ENCODE measurements around the gene CHCHD2.
"Not testable (repeated sequence)": the region's sequence is repeated elsewhere in the genome, so short reads cannot be mapped to it uniquely, and the experiment has no call there.

The CHCHD2 gene, protein sequence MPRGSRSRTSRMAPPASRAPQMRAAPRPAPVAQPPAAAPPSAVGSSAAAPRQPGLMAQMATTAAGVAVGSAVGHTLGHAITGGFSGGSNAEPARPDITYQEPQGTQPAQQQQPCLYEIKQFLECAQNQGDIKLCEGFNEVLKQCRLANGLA

DNA sequence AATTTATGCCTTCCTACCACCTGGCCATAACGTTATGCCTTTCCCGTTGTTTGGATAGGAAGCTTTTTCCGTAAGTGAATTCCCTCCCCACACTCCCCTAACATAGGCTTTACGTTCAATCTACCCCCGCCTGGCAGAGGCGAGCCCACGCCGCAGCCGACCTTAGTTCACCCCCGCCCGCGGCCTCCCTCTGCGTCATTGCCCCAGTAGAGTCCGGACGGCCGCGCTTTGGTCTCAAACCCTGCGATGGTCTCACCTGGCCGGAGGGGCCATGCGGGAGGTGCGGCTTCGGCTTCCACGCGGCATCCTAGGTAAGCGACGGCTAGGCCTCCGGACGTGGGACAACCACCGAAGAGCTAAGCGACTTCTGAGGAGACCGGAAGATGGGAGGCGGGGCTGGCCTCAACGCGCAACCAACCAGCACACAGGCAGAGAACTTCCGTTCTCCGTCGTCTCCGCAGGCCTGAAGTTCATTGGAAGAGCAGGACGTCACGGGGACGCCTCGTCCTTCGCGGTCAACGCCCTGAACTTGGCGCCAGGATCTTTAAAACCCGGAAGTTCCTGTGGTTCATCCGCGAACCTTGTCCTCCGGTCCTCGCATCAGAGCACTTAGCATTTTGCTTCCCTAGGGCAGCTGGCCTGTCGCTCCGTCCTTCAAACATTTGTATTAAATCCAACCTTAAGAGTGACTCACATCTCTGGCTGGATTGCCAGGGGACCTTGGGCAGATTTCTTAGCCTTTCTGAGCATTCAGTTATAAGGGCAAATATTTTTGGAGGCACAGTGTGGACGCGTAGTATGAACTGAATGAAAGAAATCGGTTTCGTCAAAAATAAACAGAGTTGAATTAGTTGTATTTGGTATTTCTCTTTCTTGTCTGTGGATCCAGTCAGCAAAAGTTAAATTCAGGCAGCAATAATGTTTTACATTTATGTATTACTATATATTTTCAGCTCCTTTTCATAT is at the start of gene CHCHD2:
TSS of gene CHCHD2 (minus strand) at position 369 of the 966 bp plus-strand sequence. CDS start at position 306, 63 bp downstream.
- DNase-seq: peak; percentile 97

DNA sequence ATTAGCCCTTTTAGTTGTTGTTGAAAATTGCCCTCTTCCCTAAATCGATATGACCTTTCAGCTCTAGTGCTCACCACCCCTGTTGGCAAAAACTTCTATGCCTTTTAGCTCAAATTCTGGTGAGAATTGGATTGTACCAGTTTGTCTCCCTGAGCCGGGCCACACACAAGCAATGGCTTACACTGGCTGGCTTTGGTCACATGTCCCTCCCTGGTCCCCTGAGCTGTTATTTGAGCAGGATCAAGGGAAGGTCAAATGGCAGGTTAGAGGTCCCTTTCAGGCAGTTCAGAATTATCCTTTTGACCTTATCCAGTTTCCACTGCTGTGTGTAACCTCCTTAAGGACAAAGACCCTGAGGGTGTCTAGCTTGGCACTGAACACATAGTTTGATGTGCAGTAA is 24.8 kb upstream of the CHCHD2 start:
- not testable (repeated sequence) for DNase-seq

DNA sequence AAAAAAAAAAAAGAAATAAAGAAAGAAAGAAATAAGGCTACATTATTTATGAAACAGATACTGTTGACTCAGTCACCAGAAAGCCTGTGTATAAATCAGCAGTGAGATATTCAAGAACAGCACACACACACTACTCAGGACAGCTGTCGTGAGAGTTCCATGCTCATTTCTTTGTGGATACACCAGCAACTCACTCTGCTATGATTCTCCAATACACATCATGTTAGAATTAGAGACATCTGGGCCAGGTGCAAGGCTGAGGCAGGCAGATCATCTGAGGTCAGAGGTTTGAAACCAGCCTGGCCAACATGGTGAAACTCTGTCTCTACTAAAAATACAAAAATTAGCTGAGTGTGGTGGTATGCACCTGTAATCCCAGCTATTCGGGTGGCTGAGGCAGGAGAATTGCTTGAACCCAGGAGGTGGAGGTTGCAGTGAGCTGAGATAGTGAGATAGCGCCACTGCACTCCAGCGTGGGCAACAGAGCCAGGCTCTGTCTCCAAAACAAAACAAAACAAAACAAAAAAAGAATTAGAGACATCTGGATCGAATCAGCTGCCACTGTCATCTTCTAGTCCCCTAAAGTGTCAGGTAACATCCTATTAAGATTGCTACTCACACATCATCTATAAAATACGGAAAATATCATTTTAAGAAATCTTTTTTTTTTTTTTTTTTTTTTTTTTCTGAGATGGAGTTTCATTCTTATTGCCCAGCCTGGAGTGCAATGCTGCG is 21.1 kb upstream of the CHCHD2 start:
- DNase-seq: no peak

DNA sequence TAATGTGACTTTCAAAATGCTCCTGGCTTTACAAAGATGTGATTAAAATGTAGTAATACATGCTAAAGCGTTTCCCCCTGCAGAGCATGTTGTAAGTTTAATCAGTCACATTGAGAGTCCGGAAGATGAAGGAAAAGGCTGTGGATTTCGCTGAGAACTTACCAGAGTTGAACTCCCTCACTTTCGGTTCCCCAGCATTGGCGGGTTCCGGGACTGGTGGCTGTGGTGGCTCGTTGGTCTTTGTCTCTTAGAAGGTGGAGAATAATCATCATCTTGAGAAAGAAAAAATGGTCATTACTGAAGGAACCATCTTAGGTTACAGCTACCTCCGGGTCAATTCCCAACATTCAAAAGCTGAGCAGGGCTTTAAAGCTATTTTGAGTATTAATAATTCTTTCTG is 19.6 kb upstream of the CHCHD2 start:
- no peak for DNase-seq

DNA sequence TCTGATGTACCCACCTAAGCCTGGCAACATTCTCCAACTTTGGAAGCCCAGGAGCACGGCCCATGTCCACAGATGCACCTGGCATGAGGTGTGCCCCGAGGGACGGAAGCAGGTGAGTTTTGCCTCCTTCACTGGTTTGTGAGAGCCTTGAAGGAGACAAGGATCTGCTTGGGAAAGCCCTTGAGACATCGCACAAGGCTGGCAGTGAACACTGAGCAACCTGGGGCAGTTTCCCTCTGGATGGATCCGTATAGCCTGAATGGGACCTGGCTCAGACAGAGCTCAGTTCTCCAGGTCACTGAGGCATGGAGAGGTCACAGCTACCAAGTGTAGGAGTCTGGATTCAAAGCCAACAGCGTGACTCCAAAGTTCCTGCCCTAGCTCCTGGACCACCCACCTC is 18.7 kb upstream of the CHCHD2 start:
- DNase-seq: no peak

DNA sequence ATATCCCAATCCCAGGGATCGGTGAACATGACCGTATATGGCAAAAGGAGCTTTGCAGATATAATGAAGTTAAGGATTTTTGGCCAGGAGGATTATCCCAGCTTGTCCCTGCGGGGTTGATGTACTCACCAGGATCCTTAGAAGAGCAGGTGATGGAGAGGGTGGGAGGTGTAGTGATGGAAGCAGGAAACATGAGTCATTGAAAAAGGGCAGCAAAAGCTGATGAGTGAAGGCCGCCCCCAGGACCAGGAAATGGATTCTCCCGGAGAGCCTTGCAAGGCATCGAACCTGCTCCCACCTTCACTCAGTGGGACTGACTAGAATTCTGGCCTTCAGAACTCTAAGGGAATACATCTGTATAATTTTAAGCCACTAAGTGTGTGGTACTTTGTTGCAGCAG is 15.2 kb upstream of the CHCHD2 start:
- DNase-seq: peak; percentile 25

DNA sequence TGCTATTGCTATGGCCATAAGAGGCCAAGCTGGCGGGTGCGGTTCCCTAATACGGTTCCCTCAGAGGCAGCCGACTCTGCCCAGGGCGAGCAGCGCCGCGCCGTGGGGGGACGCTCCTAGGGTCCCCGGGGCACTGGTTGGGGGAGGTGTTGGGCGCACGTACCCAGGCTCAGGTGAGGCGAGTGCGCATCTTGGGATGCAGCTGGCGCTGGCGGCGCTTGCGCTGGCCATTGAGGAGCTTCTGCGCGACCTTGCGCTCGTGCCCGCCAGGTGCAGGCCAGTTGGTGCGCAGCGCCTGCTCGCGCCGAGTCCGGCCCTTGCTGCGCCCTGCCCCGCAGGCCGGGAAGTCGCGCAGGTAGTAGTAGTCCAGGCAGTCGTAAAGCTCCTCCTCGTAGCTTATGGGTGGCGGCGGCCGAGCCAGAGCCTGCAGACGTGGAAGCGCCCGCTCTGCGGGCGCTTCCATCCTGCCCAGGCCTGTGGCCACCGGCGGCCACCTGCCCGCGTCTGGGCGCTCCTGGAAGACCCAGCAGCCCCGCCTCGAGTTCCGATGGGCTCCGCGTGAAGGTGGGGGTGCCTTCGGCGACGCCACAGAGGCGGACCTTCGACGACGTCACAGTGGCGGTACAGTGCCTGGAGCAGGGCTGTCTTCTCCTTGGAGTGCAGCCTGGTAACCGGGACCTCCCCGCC is 9.7 kb upstream of the CHCHD2 start, which contains the start of gene NUPR2:
TSS of gene NUPR2 (minus strand) at position 566 of the 687 bp plus-strand sequence. CDS start at position 463, 103 bp downstream.
- peak; percentile 57 for DNase-seq

DNA sequence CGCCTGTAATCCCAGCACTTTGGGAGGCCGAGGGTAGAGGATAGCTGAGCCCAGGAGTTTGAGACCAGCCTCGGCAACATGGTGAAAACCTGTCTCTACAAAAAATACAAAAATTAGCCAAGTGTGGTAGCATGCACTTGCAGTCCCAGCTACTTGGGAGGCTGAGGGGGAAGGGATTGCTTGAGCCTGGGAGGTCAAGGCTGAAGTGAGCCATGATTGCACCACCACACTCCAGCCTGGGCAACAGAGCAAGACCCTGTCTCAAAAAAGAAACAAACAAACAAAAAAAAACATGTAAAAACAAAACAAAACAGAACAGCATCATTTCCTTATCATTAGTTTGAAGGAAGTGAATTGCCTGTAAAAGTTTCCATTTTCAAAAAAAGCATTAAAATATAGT is 6.0 kb upstream of the CHCHD2 start:
- DNase-seq: not testable (repeated sequence)

DNA sequence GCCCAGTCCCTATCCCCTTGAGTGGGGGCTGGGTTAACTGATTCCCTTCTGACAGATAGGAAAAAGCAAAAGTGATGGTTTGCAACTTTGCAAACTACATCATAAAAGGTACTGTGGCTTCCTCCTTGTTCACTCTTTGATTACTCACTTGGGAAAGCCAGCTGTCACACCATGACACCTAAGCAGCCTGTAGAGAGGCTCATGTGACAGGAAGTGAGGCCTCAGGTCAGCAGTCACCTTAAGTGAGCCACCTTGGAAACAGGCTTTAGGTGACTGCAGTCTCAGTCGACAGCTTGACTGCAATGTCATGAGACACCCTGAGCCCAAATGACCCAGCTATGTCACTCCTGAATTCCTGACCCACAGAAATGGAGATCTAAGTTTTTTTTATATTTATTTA is 4.3 kb upstream of the CHCHD2 start:
- DNase-seq: no peak

DNA sequence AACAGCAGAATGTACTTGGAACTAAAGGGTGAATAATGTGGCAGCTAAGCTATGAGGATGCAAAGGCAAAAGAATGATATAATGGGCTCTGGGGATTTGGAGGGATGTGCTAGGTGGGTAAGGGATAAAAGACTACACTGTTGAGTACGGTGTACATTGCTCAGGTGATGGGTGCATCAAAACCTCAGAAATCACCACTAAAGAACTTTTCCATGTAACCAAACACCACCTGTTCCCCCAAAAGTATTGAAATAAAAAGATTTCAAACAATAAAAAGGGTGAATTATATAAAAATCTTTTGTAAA is 1.6 kb upstream of the CHCHD2 start:
- no peak for DNase-seq

DNA sequence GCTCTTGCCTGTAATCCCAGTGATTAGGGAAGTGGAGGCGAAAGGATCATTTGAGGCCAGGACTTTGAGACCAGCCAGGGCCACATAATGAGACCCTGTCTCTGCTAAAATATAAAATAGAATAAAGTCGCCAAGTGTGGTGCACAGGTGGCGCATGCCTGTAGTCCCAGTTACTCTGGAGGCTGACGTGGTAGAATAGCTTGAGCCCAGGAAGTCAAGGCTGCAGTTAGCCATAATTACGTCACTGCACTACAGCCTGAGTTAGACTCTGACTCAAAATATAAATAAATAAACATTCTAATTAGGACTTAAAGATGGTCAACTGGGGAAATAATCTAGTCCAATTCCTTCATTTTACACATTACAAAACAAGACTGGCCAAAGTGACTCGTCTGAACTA is 768 bp downstream of the CHCHD2 start:
- DNase-seq: peak; percentile 69

DNA sequence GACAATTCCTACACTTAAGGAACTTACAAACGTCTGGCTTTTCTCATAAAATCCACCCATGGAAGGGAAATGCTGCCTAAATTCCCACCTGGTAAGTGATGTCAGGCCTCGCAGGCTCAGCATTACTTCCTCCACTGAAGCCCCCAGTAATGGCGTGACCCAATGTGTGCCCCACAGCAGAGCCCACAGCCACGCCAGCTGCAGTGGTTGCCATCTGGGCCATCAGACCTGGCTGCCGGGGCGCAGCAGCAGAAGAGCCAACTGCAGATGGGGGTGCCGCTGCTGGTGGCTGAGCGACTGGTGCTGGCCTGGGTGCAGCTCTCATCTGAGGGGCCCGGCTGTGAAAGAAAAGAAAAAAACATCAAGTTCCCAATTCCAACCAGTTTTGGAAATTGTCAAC is 2.1 kb downstream of the CHCHD2 start:
- DNase-seq: not testable (repeated sequence)

DNA sequence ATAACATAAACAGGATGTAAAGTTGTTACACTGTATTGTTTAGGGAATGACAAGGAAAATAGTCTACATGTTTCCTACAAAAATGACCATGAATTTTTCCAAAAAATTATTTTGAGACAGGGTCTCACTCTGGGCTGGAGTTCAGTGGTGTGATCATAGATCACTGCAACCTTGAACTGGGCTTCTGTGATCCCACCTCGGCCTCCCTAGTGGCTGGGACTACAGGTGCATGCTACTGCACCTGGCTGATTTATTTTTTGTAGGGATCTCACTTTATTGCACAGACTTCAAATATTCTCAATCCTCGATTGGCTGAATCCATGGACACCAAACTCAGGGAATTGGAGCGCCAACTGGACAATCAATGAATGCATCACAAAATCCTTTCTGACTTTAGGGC is 6.6 kb downstream of the CHCHD2 start:
- no peak for DNase-seq

DNA sequence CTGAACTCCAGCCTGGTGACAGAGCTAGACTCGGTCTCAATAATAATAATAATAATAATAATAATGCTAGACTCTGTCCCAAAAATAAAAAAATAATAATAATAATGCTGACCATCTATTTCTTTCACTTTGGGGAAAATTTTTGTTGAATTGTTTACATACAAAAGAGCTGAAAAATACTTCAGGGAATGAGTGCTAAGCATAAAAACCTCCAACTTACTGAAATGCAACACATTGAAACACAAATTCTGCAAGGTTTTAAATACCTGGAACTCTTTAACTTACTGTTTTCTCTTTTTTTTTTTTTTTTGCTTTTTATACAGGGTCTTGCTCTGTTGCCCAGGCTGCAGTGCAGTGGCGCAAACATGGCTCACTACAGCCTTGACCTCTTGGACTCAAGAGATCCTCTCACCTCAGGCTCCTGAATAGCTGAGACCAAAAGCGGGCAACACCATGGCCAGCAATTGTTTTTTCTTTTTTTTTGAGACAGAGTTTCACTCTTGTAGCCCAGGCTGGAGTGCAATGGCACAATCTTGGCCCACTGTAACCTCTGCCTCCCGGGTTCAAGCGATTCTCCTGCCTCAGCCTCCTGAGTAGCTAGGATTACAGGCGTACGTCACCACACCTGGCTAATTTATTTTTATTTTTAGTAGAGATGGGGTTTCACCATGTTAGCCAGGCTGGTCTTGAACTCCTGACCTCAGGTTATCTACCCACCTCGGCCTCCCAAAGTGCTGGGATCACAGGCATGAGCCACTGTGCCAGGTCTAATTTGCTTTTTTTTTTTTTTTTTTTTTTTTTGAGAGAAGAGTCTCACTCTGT is 7.9 kb downstream of the CHCHD2 start:
- DNase-seq: not testable (repeated sequence)

DNA sequence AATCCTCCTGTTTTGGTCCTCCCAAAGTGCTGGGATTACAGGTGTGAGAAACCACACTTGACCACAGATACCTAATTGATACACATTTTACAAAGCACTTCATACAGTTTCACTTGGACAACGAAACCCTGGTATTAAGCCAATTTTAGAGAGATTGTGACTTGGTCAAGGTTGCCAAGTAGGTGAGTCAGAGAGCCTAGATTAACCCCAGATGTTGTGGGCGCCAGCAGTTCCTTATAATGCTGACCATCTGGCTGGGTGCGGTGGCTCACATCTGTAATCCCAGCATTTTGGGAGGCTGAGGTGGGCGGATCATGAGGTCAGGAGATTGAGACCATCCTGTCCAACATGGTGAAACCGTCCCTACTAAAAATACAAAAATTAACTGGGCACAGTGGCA is 8.6 kb downstream of the CHCHD2 start:
- no peak for DNase-seq

DNA sequence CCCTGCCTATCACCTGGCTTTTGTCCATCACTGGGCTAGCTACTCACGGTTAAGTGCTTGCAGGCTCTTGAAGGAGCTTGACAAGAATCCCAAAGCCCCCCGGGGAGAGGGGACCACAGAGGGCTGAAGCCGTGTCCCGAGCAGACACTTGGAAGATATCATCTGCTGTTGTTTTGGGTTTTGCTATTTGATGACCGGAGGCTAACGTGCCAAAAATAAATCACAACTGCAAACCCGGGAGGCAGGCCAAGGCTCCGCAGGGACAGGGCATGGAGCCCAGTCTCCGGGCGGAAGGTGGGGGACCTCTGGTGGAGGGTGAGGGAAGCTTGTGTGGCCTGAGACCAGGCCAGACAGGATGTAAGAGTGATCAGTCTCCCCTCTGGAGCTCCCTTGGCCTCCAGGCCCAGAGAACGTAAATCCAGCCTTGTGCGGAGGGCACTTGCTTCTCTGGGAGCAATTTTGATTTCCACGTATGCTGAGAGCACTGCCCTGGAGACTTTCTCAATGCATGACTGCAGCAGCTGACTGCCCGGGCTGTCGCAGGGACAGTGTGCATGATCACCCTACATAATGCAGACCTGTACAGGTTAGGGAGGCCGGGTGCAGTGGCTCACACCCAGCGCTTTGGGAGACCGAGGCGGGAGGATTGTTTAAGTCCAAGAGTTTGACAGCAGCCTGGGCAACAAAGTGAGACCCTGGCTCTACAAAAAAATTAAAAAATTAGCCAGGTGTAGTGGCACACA is 13.3 kb downstream of the CHCHD2 start, which contains the start of gene PHKG1:
TSS of gene PHKG1 (minus strand) at position 164 of the 743 bp plus-strand sequence. CDS start 4,011 bp downstream, outside the sequence.
- DNase-seq: no peak

DNA sequence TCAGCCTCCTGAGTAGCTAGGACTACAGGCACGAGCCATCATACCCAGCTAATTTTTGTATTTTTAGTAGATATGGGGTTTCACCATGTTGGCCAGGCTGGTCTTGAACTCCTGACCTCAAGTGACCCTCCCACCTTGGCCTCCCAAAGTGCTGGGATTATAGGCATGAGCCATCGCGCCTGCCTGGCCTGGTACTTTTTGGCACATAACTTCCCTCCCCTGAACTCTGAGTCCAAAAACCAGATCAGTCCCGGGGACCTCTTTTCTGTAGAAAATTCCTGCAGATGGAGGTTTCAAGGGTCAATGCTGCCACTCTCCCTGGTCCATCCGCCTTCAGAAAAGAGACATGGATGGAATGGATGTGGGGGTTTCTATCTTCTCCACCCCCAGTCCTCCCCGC is 13.9 kb downstream of the CHCHD2 start:
- DNase-seq: not testable (repeated sequence)

DNA sequence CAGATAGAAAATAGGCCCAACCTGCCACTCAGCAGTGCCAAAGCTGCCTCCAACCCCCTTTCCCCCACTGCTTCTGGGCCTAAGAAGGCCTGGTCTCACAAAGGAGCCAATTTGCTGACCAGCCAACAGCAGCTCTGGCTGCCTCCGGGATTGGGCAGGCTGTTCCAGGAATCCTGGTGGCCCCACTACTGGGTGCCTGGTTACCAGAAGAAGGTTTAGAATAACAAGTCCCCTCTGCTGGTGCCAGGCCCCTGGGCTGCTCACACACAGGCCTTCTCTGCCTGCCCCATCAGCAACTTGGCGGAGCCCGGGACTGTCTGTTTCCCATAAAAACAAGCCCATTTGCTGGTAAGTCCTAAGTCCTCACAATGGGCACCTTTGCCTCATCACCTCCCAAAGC is 14.7 kb downstream of the CHCHD2 start:
- no peak for DNase-seq

DNA sequence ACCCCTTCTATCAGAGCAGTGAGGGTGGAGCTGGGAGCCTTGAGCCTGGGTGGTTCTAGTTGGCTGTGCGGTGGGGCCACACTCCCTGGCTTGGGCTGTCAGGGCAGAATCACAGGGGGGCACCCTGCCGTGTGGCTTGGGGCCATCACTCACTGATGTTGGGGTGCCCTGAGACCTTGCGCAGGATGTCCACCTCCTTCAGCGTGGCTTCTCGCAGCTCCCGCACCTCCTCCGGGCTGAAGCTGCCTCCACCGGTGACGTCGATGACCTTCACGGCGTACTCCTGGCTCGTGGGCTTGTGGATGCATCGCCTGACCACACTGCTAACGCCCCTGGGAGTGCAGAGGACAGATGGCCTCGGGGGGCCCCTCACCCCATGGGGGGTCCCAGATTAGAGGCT is 18.8 kb downstream of the CHCHD2 start:
- DNase-seq: no peak

DNA sequence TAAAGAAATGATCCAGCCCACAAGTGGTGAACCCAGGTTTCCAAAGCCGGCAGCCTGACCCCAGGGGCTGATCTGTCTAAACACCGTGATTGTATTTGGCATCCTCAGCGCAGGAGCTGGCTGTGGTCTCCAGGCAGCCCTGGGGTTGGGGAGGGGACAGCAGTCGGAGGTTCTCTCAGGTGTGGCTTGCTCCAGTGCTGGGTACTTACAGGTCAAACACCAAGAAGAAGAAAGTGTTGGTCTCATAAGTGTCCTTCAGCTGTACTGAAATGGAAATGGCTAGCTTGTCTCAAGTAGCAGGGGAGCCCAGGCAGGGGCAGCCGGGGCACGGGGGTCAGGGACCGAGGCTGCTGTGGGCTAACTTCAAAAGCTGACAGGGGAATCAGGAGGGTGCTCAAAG is 19.5 kb downstream of the CHCHD2 start:
- no peak for DNase-seq

DNA sequence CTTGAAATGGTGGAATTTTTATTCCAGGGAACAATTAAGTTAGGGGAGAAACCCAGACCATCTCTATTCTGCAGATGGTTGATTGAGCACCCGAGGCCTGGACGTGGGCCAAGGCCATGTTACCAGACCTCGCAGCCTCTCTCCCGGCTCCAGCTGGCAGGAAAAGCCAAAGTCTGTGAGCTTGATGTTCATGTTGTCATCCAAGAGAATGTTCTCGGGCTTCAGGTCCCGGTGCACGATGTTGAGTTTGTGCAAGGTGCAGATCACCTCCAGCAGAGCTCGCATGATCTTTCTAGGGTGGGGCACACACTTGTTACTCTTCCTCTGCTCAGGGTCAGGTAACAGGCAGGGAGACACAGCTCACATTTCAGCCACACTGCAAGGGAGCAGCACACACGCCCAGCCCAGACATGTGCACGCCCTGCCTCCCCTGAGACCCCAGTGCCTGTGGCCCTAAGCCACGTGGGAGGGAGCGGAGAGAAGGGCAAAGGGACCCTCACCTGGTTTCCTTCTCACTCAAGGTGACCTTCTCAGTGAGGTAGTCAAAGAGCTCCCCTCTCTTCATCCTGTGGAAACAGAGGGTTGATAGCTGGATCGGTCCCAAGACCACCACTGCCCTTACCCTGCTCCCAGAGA is 23.0 kb downstream of the CHCHD2 start:
- DNase-seq: no peak

All from activated effector memory CD4-positive, alpha-beta T cell treated with anti-CD3 and anti-CD28 coated beads, Interleukin-2, amount 50 U/mL, for 16 hours (primary cell).